ENCODE measurements around the gene ASIC3.
"Not testable (repeated sequence)": the region's sequence is repeated elsewhere in the genome, so short reads cannot be mapped to it uniquely, and the experiment has no call there.

Gene ASIC3

GRCh38 chr7:151032936-151033863, 15.1 kb upstream of the ASIC3 start:
- no peak for DNase-seq (ENCODE audit: low read depth)

- no peak for DNase-seq (ENCODE audit: low read depth)
These were observed 14.5 kb upstream of the ASIC3 start for GRCh38 chr7:151033864-151034249.

DNA sequence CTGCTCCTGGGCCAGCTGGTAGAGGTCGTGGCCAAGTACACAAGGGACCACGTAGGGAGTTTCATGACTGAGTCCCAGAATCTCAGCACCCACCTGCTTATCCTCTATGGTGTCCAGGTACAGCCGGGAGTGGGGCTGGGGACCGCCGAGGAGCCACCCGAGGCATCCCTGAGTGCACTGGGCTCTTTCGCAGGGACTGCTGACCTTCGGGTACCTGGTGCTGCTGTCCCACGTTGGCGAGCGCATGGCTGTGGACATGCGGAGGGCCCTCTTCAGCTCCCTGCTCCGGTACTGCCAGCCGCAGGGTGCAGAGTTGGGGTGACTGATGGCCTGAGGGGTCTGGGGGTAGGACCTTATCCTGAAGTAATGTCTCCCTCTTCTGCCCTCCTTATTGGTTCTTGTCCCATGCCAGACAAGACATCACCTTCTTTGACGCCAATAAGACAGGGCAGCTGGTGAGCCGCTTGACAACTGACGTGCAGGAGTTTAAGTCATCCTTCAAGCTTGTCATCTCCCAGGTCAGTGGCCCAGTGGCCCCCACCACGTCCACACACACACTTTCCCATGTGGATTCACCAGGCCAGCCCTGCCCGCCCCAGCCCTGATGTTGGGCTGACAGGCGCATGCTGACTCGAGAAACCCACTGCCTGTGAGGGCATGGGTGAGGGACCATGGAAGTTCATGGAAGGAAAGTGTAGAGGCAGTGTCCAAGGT, 13.9 kb upstream of the ASIC3 start:
- no peak for DNase-seq (ENCODE audit: low read depth)

DNA sequence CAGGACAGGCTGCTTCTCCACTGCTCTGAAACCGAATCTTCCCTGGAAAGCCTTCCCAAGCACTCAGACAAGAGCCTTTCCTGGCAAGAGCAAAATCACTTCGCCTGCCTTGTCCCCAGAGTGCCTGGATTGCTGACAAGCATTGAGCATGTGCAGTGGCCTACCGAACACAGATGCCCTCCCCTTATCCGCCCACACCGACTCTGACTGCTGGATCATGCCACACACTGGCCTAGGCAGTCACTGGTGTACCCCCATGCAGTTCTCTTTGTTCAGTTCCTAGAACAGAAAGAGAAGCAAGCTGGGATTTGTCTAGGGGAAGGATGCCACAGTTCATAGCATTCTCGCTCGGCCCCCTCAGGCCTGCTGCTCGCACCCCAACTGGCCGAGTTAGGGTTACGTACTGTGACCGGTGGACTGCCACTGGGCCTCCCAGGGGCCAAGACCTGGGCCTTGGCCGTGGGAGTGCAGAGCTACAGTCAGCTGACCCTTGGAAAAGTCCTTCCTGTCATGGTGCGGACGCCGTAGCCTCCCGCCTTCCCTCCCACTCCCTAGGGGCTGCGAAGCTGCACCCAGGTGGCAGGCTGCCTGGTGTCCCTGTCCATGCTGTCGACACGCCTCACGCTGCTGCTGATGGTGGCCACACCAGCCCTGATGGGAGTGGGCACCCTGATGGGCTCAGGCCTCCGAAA, 13.2 kb upstream of the ASIC3 start:
- no peak for DNase-seq (ENCODE audit: low read depth)

DNA sequence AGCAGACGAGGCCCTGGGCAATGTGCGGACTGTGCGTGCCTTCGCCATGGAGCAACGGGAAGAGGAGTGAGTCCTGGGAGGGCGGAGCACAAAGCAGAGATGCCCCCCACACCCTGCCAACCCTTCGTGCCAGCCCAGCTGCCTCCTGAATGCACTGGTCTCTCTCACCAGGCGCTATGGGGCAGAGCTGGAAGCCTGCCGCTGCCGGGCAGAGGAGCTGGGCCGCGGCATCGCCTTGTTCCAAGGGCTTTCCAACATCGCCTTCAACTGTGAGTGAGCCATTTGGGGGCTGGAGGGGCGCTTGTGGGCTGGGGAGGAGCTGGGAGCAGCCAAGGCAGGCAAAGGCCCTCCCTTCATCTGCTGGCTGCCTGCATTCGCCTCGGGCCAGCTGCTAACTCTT, 12.4 kb upstream of the ASIC3 start:
- DNase-seq (ENCODE audit: low read depth), result no peak

GRCh38 chr7:151038951-151039849, 9.1 kb upstream of the ASIC3 start:
- DNase-seq (ENCODE audit: low read depth), result peak; percentile 91

DNA sequence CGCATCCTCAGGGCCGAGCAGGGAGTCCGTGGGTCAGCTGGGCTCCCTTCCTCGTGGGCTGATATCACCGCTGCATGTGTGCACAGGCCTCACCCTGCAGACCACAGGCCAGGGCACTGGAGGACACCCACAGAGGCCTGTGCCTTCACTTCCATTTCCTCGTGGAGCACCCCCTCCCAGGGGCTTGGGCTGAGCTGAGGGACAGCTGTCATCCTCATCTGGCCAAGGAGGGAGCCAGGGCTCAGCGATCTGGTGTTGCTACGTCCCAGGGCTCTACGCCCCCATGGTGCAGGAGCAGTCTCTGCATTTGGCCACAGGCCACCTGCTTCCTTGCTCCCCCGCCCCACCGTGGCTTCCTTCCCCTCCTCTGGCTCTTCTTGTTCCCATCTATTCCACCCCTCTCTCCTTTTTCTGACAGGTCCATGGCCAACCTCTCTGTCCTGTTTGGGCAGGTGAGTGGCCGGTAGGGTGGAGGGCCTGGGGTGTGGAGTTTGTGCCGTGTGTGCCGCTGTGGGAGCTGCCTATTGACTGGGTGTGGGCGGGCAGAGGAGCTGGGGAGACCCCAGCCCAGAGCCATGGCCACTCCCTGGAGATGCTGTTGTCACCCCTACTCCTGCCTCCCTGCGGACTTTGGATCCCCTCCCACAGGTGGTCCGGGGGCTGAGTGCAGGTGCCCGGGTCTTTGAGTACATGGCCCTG, 8.3 kb upstream of the ASIC3 start:
- no peak for DNase-seq (ENCODE audit: low read depth)

GRCh38 chr7:151040616-151041375, 7.5 kb upstream of the ASIC3 start:
- no peak for DNase-seq (ENCODE audit: low read depth)

GRCh38 chr7:151043449-151043848, 4.9 kb upstream of the ASIC3 start:
- not testable (repeated sequence) for DNase-seq (ENCODE audit: low read depth)

DNA sequence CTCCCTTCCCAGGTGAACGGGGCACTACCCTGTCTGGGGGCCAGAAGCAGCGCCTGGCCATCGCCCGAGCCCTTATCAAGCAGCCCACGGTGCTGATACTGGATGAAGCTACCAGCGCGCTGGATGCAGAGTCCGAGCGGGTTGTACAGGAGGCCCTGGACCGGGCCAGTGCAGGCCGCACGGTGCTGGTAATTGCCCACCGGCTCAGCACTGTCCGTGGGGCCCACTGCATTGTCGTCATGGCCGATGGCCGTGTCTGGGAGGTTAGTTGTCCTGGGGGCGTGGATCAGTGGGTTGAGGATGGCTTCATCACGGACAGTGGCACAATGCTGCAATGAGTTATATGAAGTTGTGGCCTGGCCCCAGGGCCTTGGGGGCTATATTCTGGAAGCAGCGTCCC, 4.4 kb upstream of the ASIC3 start:
- DNase-seq (ENCODE audit: low read depth), result no peak

GRCh38 chr7:151045262-151045661, 3.1 kb upstream of the ASIC3 start:
- no peak for DNase-seq (ENCODE audit: low read depth)

- no peak for DNase-seq (ENCODE audit: low read depth)
These were observed 2.4 kb upstream of the ASIC3 start for GRCh38 chr7:151045967-151046366.

DNA sequence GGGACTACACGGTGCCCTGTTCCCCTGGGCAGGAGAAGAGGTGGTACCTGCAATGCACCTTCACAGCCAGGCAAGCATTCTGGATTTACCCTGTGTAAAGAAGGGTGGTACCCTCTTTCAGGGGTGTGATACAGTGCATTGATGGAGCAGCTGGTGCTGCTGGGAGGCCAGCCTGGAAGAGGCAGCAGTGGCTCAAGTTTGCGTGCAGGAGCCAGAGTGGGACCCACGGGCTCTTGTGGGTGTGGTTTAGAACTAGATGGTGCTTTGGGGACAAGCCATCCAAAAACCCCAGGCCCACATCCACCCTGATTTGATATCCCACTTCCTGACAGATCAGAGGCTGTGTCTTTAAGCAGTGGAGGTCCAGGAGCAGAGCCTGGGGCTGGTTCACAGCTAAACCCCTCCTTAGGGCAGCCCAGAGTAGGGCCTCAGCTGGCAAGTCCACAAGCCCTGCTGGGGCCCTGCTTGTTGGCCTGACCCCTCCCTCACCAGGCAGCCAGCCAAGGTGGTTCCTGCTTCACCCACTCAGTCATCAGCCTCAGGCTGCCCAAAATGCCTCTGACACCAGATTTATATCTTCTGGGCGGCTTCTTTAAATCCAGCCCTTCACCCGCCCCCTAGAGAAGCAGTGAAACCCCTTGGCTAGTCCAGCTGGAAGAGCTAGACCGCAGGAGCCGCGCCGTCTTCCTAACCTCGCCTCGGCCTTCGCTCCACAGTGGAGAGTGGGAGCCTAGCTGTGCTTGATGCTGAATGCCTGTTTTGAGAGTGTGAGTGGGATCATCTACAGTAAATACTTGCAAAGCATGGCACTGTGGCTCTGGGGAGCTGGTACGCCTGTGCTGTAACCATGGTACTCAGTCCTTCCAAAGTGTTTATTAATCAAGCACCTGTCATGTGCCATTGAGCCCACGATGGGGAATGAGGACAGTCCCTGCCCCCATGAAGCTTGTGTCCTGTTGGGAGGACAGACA, 1.4 kb upstream of the ASIC3 start:
- DNase-seq (ENCODE audit: low read depth), result peak; percentile 45

GRCh38 chr7:151048911-151049463, 656 bp downstream of the ASIC3 start:
- DNase-seq (ENCODE audit: low read depth), result no peak

- peak; percentile 59 for DNase-seq (ENCODE audit: low read depth)
These were observed 2.8 kb downstream of the ASIC3 start for GRCh38 chr7:151051108-151051507.

DNA sequence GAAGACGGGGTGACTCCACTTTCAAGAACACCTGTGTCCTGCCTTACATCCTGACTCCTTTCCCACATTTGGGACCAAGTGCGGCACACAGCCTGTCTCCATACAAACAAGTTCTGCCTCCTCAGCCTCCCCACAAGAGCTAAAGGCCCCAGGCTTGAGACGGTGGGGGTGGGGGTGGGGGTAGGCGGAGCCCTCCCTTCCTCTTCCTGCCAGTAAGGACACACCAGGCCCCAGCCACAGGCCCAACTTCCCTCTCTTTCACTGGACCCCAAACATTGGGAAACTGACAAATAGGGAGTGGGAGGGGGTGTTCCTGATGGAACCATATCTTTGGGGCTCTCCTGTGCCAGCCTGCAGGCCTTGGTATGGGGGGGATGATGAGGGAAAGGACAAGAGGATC, 4.8 kb downstream of the ASIC3 start:
- no peak for DNase-seq (ENCODE audit: low read depth)

- DNase-seq (ENCODE audit: low read depth), result no peak
These were observed 5.4 kb downstream of the ASIC3 start for GRCh38 chr7:151053751-151054150.

GRCh38 chr7:151056283-151056665, 7.9 kb downstream of the ASIC3 start:
- DNase-seq (ENCODE audit: low read depth), result no peak

Data from ELR (cell line).